Left lung (tissue), 10 donors: ENCODE measurements around the gene MGAT4B. TPM values are rescaled to one million over a fixed set of nuclear protein-coding genes. Genes with fewer than 3 reads are reported as not detected.

Experiments used
- ATAC-seq: fragments of 200-7000 bp; cut with Tn5 transposase; one replicate; pipeline ENCODE4 v1.9.1; 2020; ENCODE audit warnings: moderate library complexity
- DNase-seq, 4 donors: peaks; one replicate each; pipeline ENCODE4 v3.0.0-alpha.2; 2013 to 2020
- H3K27ac ChIP-seq, 2 donors: fragments of 200-600 bp; sonication (generic) in 1 of 2; one replicate each; pipeline versions ENCODE4 v1.5.0 to v1.8.0; 2020 to 2021
- H3K27me3 ChIP-seq, 2 donors: fragments of 200-600 bp; sonication (generic) in 1 of 2; one replicate each; pipeline versions ENCODE4 v1.5.0 to v1.8.0; 2020 to 2021
- H3K36me3 ChIP-seq, 2 donors: fragments of 200-600 bp; sonication (generic) in 1 of 2; one replicate each; pipeline versions ENCODE4 v1.5.0 to v1.8.0; 2020 to 2021
- H3K4me1 ChIP-seq, 2 donors: fragments of 200-600 bp; one replicate each; pipeline ENCODE4 v1.8.0; 2021
- H3K4me3 ChIP-seq, 2 donors: fragments of 200-600 bp; sonication (generic) in 1 of 2; one replicate each; pipeline versions ENCODE4 v1.5.0 to v1.8.0; 2020 to 2021; ENCODE audit warnings: mild to moderate bottlenecking in 1 of 2
- H3K9me3 ChIP-seq, 2 donors: fragments of 200-600 bp; sonication (generic) in 1 of 2; one replicate each; pipeline versions ENCODE4 v1.5.0 to v1.8.0; 2020 to 2021
- intact Hi-C, 2 donors: fragments of 100-400 bp; cut with DNase I; formaldehyde crosslinking; loops; one replicate each; pipeline versions ENCODE4 v1.11.2 to v1.14.2; 2022
- polyA plus RNA-seq, 6 donors: library from polyadenylated mRNA; unstranded; fragments of 120-200 nt; gene quantifications; one replicate each; pipeline ENCODE4 v1.2.1, GENCODE V29; 2013; ENCODE audit not compliant: insufficient read length in 6 of 6
- total RNA-seq, 2 donors: library from RNA; stranded (reverse); fragmentation: NEBNext Ultra II Directional; extraction: Animal tissue kit (Norgen Biotek cat#: 25700); gene quantifications; one replicate each; pipeline ENCODE4 v1.2.1, GENCODE V29; 2021
- TF ChIP-seq, protein P1 (sequence below), 2 donors: fragments of 200-600 bp; sonication (generic) in 1 of 2; IDR thresholded peaks; one replicate each; pipeline versions ENCODE4 v1.5.0 to v1.8.0; 2021; ENCODE audit warnings: antibody characterized with exemption in 2 of 2
- donor health status: DM: no; HTN: yes; CAD: no.
- donor health status: DM: no; HTN: no; CAD: no.

Gene MGAT4B
- total and polyA plus RNA-seq, 8 donors, result 90.5 to 191 (median 108) TPM

DNA sequence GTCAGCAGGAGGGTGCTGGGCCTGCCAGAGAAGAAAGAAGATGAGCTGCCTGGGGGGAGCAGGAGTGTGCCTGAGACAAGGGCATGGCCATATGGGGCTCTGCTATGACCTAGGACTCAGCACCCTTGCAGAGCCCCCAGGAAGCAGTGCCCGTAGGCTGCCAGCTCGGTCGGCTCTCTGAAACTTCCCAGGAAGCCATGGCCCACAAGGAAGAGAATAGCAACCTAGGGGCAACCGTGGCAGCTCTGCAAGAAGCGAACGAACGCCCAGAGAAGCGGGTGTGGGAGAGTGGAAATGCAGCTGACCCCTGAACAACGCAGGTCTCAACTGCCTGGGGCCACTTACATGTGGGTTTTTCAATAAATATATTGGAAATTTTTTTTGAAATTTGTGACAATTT is 23.5 kb downstream of the MGAT4B start:
- Histone ChIP-seq H3K4me3 (no peak overlapping the region), H3K9me3 (no peaks in the 10 kb centered on the region), H3K36me3 (peaks cover 0 to 10% of the 10 kb centered on the region in 2 donors), H3K27ac (no peak overlapping the region), H3K4me1 (peaks cover 0 to 38% of the 10 kb centered on the region in 2 donors), H3K27me3 (no peaks in the 10 kb centered on the region)
- peak in 1 of 4 donors; percentile 22 for DNase-seq
- TF ChIP-seq, protein P1, sequence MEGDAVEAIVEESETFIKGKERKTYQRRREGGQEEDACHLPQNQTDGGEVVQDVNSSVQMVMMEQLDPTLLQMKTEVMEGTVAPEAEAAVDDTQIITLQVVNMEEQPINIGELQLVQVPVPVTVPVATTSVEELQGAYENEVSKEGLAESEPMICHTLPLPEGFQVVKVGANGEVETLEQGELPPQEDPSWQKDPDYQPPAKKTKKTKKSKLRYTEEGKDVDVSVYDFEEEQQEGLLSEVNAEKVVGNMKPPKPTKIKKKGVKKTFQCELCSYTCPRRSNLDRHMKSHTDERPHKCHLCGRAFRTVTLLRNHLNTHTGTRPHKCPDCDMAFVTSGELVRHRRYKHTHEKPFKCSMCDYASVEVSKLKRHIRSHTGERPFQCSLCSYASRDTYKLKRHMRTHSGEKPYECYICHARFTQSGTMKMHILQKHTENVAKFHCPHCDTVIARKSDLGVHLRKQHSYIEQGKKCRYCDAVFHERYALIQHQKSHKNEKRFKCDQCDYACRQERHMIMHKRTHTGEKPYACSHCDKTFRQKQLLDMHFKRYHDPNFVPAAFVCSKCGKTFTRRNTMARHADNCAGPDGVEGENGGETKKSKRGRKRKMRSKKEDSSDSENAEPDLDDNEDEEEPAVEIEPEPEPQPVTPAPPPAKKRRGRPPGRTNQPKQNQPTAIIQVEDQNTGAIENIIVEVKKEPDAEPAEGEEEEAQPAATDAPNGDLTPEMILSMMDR (IDR thresholded peaks at IDR 0.05), result no peak
- intact Hi-C loops, result no loop called here
- ATAC-seq, result no peak

DNA sequence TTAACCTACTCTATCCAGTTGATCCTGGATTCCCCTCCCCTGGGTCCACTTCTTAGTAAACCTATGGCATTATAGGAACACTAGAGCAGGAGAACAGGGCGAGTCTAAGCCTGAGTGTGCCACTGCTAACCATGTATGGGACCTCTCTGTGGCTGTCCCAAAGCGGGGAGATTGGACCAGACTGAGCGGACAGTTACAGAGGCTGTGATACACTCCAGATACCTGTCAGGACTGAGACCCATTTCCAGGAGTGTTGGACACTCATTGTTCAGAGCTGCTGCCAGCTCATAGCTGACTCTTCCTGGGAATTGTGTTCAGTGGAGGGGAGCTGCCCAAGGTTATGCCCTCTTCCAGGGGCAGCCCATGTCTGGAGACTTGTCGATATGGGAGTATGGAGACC is 24.8 kb downstream of the MGAT4B start:
- H3K4me1 ChIP-seq, result peaks cover 0 to 50% of the 10 kb centered on the region in 2 donors
- H3K27ac ChIP-seq, result no peak overlapping the region
- H3K27me3 ChIP-seq, result no peaks in the 10 kb centered on the region
- H3K9me3 ChIP-seq, result no peaks in the 10 kb centered on the region
- ATAC-seq (no peak), DNase-seq (no peak)
- intact Hi-C loops, result no loop called here
- no peak overlapping the region for H3K4me3 ChIP-seq
- TF ChIP-seq, protein P1 (IDR thresholded peaks at IDR 0.05), result no peak
- H3K36me3 ChIP-seq, result peaks cover 0 to 19% of the 10 kb centered on the region in 2 donors

DNA sequence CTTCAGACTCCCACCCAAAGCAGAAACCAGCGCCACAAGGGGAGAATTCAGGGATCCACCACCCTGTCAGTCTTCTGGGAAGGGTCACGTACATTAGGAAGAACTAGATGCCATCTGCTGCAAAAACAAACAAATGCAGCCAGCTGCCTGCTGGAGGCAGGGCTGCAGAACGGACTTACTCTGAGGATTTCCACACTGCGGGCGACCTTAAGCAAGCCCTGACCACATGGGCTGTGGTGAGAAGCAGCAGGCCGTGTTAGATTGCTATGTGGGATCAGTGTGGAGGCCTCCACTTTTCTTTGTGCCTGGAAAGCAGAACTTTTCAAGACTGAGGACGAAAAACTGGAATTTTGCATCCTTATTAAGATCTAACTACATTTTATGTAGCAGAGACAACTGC is 26.3 kb downstream of the MGAT4B start:
- TF ChIP-seq, protein P1 (IDR thresholded peaks at IDR 0.05), result no peak
- peak in 1 of 4 donors; percentile 76 for DNase-seq
- intact Hi-C loops, result no loop called here
- Histone ChIP-seq H3K36me3 (peaks cover 0 to 33% of the 10 kb centered on the region in 2 donors), H3K27ac (peak overlapping the region in 1 of 2 donors; percentile 13), H3K4me3 (no peak overlapping the region), H3K9me3 (no peaks in the 10 kb centered on the region), H3K27me3 (no peaks in the 10 kb centered on the region), H3K4me1 (peaks cover 0 to 58% of the 10 kb centered on the region in 2 donors)
- ATAC-seq, result peak; percentile 56

DNA sequence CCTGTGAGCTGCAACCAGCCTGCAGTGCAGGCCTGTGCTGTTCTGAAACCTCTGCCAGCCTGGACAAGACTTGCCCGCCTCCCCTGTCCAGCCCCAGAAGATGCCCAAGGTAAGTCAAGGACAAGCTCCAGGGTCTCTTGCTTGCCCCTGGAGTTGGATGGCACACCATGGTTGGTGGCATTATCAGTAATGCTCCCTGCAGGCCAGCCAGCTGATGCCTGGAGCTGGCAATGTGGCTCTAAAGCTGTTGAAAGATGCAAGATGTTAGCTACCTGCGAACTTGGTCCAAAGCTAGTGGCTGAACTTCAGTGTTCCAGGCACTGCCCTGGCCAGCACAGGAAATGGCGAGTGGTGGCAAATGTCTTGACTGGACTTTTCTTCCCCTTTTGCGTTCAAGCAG is 26.8 kb downstream of the MGAT4B start:
- Histone ChIP-seq H3K4me1 (peaks cover 0 to 63% of the 10 kb centered on the region in 2 donors), H3K9me3 (no peaks in the 10 kb centered on the region), H3K4me3 (no peak overlapping the region), H3K27ac (peak overlapping the region in 1 of 2 donors; percentile 13), H3K36me3 (peaks cover 0 to 39% of the 10 kb centered on the region in 2 donors), H3K27me3 (no peaks in the 10 kb centered on the region)
- DNase-seq (peak in 1 of 4 donors; percentile 43), ATAC-seq (no peak)
- intact Hi-C loops, result no loop called here
- TF ChIP-seq, protein P1 (IDR thresholded peaks at IDR 0.05), result no peak

DNA sequence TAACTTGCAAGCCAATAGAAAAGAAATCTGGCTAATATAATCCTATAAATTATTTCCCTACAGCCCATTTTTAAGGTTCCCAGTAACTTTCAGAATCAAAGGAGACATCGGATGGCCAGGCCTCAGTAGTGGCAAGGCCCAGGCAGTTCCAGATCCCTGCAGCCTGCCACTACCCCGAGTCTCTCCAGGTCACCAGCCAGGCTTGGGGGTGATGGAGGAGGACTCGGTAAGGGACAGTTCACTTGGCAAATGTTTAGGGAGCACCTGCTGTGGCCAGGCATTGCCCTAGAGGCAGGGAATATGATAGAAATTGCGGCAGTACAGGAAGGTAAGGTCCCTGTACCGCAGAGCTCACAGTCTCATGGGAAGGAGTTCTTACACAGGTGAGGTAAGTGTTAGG is 28.1 kb downstream of the MGAT4B start:
- Histone ChIP-seq H3K4me3 (no peak overlapping the region), H3K27me3 (no peaks in the 10 kb centered on the region), H3K27ac (no peak overlapping the region), H3K9me3 (no peaks in the 10 kb centered on the region), H3K4me1 (peaks cover 0 to 63% of the 10 kb centered on the region in 2 donors), H3K36me3 (peaks cover 0 to 51% of the 10 kb centered on the region in 2 donors)
- DNase-seq (peak in 1 of 4 donors; percentile 17), ATAC-seq (no peak)
- intact Hi-C loops, result no loop called here
- TF ChIP-seq, protein P1 (IDR thresholded peaks at IDR 0.05), result no peak
